Measurements from ENCODE around the gene OR8D4.

DNA sequence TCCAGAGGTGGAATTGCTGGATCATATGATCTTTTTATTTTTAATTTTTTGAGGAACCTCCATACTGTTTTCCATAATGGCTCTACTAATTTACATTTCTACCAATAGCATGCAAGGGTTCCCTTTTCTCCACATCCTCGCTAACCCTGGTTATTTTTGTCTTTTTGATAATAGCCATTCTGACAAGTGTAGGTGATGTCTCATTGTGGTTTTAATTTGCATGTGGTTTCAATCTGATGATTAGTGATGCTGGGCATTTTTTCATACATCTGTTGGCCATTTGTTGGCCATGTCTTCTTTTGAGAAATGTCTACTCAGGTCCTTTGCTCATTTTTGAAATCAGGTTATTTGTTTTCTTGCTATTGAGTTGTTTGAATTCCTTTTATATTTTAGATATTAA lies 22.1 kb downstream of the OR8D4 start:
- TF ChIP-seq, protein P1, sequence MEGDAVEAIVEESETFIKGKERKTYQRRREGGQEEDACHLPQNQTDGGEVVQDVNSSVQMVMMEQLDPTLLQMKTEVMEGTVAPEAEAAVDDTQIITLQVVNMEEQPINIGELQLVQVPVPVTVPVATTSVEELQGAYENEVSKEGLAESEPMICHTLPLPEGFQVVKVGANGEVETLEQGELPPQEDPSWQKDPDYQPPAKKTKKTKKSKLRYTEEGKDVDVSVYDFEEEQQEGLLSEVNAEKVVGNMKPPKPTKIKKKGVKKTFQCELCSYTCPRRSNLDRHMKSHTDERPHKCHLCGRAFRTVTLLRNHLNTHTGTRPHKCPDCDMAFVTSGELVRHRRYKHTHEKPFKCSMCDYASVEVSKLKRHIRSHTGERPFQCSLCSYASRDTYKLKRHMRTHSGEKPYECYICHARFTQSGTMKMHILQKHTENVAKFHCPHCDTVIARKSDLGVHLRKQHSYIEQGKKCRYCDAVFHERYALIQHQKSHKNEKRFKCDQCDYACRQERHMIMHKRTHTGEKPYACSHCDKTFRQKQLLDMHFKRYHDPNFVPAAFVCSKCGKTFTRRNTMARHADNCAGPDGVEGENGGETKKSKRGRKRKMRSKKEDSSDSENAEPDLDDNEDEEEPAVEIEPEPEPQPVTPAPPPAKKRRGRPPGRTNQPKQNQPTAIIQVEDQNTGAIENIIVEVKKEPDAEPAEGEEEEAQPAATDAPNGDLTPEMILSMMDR (conservative IDR thresholded peaks at IDR 0.05; ENCODE audit: low read depth, low read length), result no peak
- TF ChIP-seq EZH2 (IDR thresholded peaks at IDR 0.05; ENCODE audit: borderline replicate concordance, low read depth, low read length, poor library complexity, severe bottlenecking), result no peak

Data from A673 (cell line).